ENCODE results near the gene PPP4R3A.

DNA sequence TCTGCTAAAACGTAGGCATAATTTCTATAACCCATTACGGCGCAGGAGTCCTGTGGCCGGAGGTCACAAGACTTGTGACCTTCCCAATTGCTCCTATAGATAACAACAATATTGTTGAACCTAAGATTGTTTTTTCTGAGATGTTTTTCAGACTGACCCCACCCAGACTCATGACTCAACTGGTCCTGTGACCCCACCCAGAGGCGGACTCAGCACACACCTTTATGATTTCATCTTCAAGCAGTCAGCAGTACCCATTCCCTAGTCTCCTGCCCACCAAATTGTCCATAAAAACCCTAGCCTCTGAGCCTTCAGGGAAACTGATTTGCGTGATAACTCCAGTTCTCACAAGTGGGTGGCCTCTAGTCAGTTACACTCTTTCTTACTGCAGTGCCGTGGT, 5.9 kb upstream of the PPP4R3A start:
- TF ChIP-seq, protein P1, sequence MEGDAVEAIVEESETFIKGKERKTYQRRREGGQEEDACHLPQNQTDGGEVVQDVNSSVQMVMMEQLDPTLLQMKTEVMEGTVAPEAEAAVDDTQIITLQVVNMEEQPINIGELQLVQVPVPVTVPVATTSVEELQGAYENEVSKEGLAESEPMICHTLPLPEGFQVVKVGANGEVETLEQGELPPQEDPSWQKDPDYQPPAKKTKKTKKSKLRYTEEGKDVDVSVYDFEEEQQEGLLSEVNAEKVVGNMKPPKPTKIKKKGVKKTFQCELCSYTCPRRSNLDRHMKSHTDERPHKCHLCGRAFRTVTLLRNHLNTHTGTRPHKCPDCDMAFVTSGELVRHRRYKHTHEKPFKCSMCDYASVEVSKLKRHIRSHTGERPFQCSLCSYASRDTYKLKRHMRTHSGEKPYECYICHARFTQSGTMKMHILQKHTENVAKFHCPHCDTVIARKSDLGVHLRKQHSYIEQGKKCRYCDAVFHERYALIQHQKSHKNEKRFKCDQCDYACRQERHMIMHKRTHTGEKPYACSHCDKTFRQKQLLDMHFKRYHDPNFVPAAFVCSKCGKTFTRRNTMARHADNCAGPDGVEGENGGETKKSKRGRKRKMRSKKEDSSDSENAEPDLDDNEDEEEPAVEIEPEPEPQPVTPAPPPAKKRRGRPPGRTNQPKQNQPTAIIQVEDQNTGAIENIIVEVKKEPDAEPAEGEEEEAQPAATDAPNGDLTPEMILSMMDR (IDR thresholded peaks at IDR 0.05): no peak
- TF ChIP-seq POLR2A (IDR thresholded peaks at IDR 0.05) (no peak), POLR2AphosphoS5 (IDR thresholded peaks at IDR 0.05) (no peak)
